Measurements from ENCODE around the gene MRPL23. TPM values are rescaled to one million over a fixed set of nuclear protein-coding genes. Genes with fewer than 3 reads are reported as not detected.

MRPL23 gene
- total RNA-seq, 1 experiment from 2014 or later = 76.3 TPM

DNA sequence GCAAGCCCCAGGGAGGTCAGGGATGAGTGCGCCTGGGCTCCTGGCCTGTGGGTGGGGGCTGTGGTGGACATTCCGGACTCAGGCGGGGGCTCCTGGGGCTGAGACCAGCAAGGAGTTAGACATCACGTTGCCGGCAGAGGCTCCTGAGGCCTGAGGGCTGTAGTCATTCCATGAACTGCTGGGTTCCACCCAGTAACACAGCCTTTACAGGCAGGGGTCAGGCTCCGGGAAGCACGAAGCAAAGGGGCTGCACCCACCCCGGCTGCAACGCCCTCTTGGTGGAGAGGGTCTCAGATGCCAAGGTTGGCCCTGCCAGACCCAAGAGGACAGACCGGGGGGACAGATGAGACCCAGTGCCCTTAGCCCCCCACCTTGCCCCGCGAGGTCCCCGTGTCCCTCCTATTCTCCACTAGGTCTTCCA lies 18.7 kb upstream of the MRPL23 start:
- POLR2A ChIA-PET (ENCODE audit: unreplicated experiment) = no interaction called here
- no peaks in the 10 kb centered on the region for H3K9me3 ChIP-seq (ENCODE audit: insufficient read depth, low read depth)

DNA sequence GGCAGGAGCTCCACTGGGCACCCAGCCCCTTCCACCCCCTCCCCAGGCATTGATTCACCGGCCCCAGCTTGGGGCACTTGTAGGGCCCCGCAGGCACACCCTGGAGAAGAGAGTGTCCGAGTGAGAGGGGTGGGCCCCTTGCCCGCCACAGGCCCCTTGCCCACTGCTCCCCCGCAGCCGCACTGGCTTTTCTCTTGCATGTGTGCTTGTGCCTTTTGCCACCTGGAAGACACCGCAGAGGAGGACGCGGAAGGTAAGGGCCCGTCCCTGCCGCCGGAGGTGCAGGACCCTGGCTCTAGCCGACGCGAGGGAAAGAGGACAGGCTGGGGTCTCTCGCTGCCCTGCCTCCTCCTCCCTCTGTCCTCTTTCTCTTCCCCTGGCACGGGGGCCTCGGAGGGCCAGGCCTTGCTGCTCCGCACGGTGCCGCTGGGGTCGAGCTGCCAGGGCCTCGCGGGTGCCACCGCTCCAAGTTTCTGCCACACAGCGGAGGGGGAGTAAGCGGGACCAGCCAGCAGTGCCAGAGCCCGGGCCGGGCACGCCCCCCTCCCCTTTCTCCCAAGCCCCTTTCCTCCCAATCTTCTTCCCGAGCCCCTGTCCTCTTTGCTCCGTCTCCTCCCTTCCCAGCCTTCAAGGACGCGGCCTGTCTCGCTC lies 18.1 kb upstream of the MRPL23 start:
- Histone ChIP-seq H2AFZ (no peak overlapping the region), H3F3A (ENCODE audit: insufficient read depth, low read depth) (no peaks in the 10 kb centered on the region), H3K36me3 (ENCODE audit: low read depth) (no peaks in the 10 kb centered on the region), H4K20me1 (ENCODE audit: insufficient read depth) (no peaks in the 10 kb centered on the region), H3K9me3 (ENCODE audit: insufficient read depth, low read depth) (no peaks in the 10 kb centered on the region), H3K27me3 (ENCODE audit: insufficient read depth, low read depth) (peaks cover 13% of the 10 kb centered on the region; the same call in 1 of the 2 replicates), H3K4me1 (replicated peaks; ENCODE audit: insufficient read depth) (no peaks in the 10 kb centered on the region), H3K4me3 (no peak overlapping the region), H3K27ac (no peak overlapping the region), H3K4me2 (no peak overlapping the region), H3K79me2 (ENCODE audit: low read depth) (no peaks in the 10 kb centered on the region), H3K9me2 (ENCODE audit: insufficient read depth) (no peaks in the 10 kb centered on the region)
- CTCF ChIA-PET = no interaction called here
- intact Hi-C loops (cut with micrococcal nuclease; ENCODE audit: unreplicated experiment) = no loop called here
- BruUV-seq (replicated peaks) = no TSS peak
- POLR2A ChIA-PET (ENCODE audit: unreplicated experiment) = no interaction called here
- no peak for DNase-seq
- TF ChIP-seq, protein P1, sequence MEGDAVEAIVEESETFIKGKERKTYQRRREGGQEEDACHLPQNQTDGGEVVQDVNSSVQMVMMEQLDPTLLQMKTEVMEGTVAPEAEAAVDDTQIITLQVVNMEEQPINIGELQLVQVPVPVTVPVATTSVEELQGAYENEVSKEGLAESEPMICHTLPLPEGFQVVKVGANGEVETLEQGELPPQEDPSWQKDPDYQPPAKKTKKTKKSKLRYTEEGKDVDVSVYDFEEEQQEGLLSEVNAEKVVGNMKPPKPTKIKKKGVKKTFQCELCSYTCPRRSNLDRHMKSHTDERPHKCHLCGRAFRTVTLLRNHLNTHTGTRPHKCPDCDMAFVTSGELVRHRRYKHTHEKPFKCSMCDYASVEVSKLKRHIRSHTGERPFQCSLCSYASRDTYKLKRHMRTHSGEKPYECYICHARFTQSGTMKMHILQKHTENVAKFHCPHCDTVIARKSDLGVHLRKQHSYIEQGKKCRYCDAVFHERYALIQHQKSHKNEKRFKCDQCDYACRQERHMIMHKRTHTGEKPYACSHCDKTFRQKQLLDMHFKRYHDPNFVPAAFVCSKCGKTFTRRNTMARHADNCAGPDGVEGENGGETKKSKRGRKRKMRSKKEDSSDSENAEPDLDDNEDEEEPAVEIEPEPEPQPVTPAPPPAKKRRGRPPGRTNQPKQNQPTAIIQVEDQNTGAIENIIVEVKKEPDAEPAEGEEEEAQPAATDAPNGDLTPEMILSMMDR (conservative IDR thresholded peaks at IDR 0.05) = no peak
- no peak for TF ChIP-seq EZH2 (IDR thresholded peaks at IDR 0.05; ENCODE audit: low read depth)

More for the DNA sequence above, 18.7 kb upstream of the MRPL23 start:
- H4K20me1 ChIP-seq (ENCODE audit: insufficient read depth) = no peaks in the 10 kb centered on the region
- no peaks in the 10 kb centered on the region for H3K9me2 ChIP-seq (ENCODE audit: insufficient read depth)
- no peaks in the 10 kb centered on the region for H3K36me3 ChIP-seq (ENCODE audit: low read depth)
- intact Hi-C loops (cut with micrococcal nuclease; ENCODE audit: unreplicated experiment) = no loop called here
- no peak overlapping the region for H3K4me2 ChIP-seq
- no peaks in the 10 kb centered on the region for H3K4me1 ChIP-seq (replicated peaks; ENCODE audit: insufficient read depth)
- BruUV-seq (replicated peaks) = no TSS peak
- peaks cover 9% of the 10 kb centered on the region; the same call in 1 of the 2 replicates for H3K27me3 ChIP-seq (ENCODE audit: insufficient read depth, low read depth)
- H3F3A ChIP-seq (ENCODE audit: insufficient read depth, low read depth) = no peaks in the 10 kb centered on the region
- H3K27ac ChIP-seq = no peak overlapping the region
- CTCF ChIA-PET = no interaction called here
- H2AFZ ChIP-seq = no peak overlapping the region
- no peak overlapping the region for H3K4me3 ChIP-seq
- DNase-seq = no peak
- no peaks in the 10 kb centered on the region for H3K79me2 ChIP-seq (ENCODE audit: low read depth)
- no peak for TF ChIP-seq EZH2 (IDR thresholded peaks at IDR 0.05; ENCODE audit: low read depth)
- TF ChIP-seq, protein P1 (conservative IDR thresholded peaks at IDR 0.05) = no peak

DNA sequence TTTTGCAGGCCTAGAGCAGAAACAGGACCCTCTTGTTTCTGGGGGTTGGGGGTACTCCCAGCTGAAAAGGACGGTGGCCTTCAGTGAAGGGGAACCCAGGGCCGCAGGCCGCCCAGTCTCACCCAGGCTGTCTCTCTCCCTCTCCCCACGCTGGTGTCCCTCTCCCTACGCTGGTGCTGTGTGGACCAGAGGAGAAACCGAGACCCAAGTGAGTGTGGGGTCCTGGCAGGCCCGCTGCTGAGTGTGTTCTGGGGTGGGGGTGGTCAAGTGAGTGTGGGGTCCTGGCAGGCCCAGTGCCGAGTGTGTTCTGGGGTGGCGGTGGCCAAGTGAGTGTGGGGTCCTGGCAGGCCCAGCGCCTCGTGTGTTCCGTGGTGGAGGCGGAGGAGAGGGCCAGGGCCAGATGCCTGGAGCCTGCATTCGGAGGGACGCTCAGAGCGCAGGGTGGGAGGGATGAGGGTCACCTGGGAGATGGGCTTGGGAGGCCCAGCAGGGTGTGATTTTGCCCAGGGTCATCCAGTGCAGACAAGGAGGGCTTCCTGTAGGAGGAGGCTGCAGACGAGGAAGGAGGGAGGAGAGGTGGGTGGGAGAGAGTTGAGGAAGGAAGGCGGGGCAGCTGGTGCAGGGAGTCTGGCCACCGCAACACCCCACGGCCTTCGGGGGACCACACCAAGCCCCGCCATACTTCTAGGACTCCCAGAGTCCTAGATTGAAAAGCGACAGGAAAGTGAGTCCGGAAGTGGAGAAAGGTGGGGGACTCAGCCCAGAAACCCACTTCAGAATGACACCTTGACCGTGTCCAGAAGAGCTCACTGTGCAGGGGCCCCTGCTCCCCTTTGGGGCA lies 17.3 kb upstream of the MRPL23 start:
- Histone ChIP-seq H3K4me2 (no peak overlapping the region), H3F3A (ENCODE audit: insufficient read depth, low read depth) (no peaks in the 10 kb centered on the region), H3K27ac (no peak overlapping the region), H3K9me2 (ENCODE audit: insufficient read depth) (no peaks in the 10 kb centered on the region), H3K36me3 (ENCODE audit: low read depth) (no peaks in the 10 kb centered on the region), H3K27me3 (ENCODE audit: insufficient read depth, low read depth) (peaks cover 21% of the 10 kb centered on the region), H3K4me1 (replicated peaks; ENCODE audit: insufficient read depth) (no peaks in the 10 kb centered on the region), H3K4me3 (no peak overlapping the region), H3K9me3 (ENCODE audit: insufficient read depth, low read depth) (no peaks in the 10 kb centered on the region), H3K79me2 (ENCODE audit: low read depth) (no peaks in the 10 kb centered on the region), H2AFZ (no peak overlapping the region), H4K20me1 (ENCODE audit: insufficient read depth) (no peaks in the 10 kb centered on the region)
- DNase-seq = no peak
- intact Hi-C loops (cut with micrococcal nuclease; ENCODE audit: unreplicated experiment) = no loop called here
- BruUV-seq (replicated peaks) = no TSS peak
- CTCF ChIA-PET = no interaction called here
- POLR2A ChIA-PET (ENCODE audit: unreplicated experiment) = no interaction called here
- no peak for TF ChIP-seq EZH2 (IDR thresholded peaks at IDR 0.05; ENCODE audit: low read depth)
- TF ChIP-seq, protein P1 (conservative IDR thresholded peaks at IDR 0.05) = no peak
